Endodermal cell (in vitro differentiated cells): ENCODE data around the gene CWC22. TPM values are rescaled to one million over a fixed set of nuclear protein-coding genes. Genes with fewer than 3 reads are reported as not detected.

Source experiments
- DNase-seq: peaks from one replicate; pipeline ENCODE4 v3.0.0-alpha.2; 2017
- H3K27ac ChIP-seq: 2 replicates; pipeline ENCODE4 v1.5.1; 2013; ENCODE audit warnings: mild to moderate bottlenecking, low read depth, low read length, moderate library complexity
- H3K27me3 ChIP-seq: 2 replicates; pipeline ENCODE4 v1.6.1; 2013; ENCODE audit warnings: mild to moderate bottlenecking, low read length, moderate library complexity; ENCODE audit not compliant: insufficient read depth, control insufficient read depth, poor library complexity, severe bottlenecking
- H3K36me3 ChIP-seq: 2 replicates; pipeline ENCODE4 v1.7.0; 2013; ENCODE audit warnings: mild to moderate bottlenecking, low read length, moderate library complexity; ENCODE audit not compliant: control insufficient read depth, insufficient read depth
- H3K4me1 ChIP-seq: one replicate; pipeline ENCODE4 v1.7.0; 2013; ENCODE audit warnings: low read length; ENCODE audit not compliant: control insufficient read depth, insufficient read depth
- H3K4me3 ChIP-seq: 2 replicates; pipeline ENCODE4 v1.5.1; 2013; ENCODE audit warnings: mild to moderate bottlenecking, low read length, moderate library complexity
- H3K9ac ChIP-seq: 2 replicates; pipeline ENCODE4 v1.6.1; 2013; ENCODE audit warnings: mild to moderate bottlenecking, low read length, moderate library complexity; ENCODE audit not compliant: poor library complexity, severe bottlenecking; ENCODE audit errors: extremely low read depth
- H3K9me3 ChIP-seq: 2 replicates; pipeline ENCODE4 v1.6.1; 2013; ENCODE audit warnings: mild to moderate bottlenecking, low read length, moderate library complexity; ENCODE audit not compliant: control insufficient read depth
- H3K27ac Mint-ChIP-seq: 2 replicates; pipeline ENCODE4 v1.8.0; 2020; ENCODE audit warnings: mixed read lengths
- H3K27me3 Mint-ChIP-seq: 2 replicates; pipeline ENCODE4 v1.8.0; 2021; ENCODE audit warnings: mild to moderate bottlenecking, mixed read lengths; ENCODE audit not compliant: insufficient read depth
- H3K36me3 Mint-ChIP-seq: 2 replicates; pipeline ENCODE4 v1.8.0; 2020; ENCODE audit warnings: low read depth, mixed read lengths
- H3K4me1 Mint-ChIP-seq: 2 replicates; pipeline ENCODE4 v1.8.0; 2020; ENCODE audit warnings: mixed read lengths
- H3K4me3 Mint-ChIP-seq: 2 replicates; pipeline ENCODE4 v1.8.0; 2020; ENCODE audit warnings: mild to moderate bottlenecking, moderate library complexity, mixed read lengths
- H3K9me3 Mint-ChIP-seq: 2 replicates; pipeline ENCODE4 v1.8.0; 2020; ENCODE audit warnings: mild to moderate bottlenecking, mixed read lengths
- CTCF ChIP-seq: fragments of 200-600 bp; sonication (generic); conservative IDR thresholded peaks from 2 replicates; pipeline ENCODE4 v1.5.0; 2021; ENCODE audit warnings: antibody characterized with exemption, mild to moderate bottlenecking
- WGBS, 2 experiments: methylation state at CpG; one replicate each; pipeline versions ENCODE4 v1.1.5 to v1.1.7; 2013; ENCODE audit warnings: missing lambda C conversion rate in 2 of 2, mixed read lengths in 1 of 2; ENCODE audit not compliant: insufficient coverage in 1 of 2, insufficient read length in 1 of 2; 5-methylcytosine and 5-hydroxymethylcytosine counted together
- total RNA-seq, 2 donors: library from RNA; stranded (reverse); fragmentation: NEBNext Ultra II Directional in 1 of 2; extraction: Animal tissue kit (Norgen Biotek cat#: 25700) in 1 of 2; gene quantifications; 2 replicates in 1 of 2; 3 replicates in 1 of 2; pipeline ENCODE4 v1.2.1, GENCODE V29; 2021

The CWC22 gene
- total RNA-seq, 2 donors from 2014 or later = 33.4 to 43.5 TPM

GRCh38 chr2:180004731-180005130 is 2.4 kb downstream of the CWC22 start:
- peaks cover 12% of the 10 kb centered on the region for H3K36me3 ChIP-seq
- no peak overlapping the region for H3K9ac ChIP-seq
- no peaks in the 10 kb centered on the region for H3K4me1 ChIP-seq
- H3K27ac ChIP-seq = no peak overlapping the region
- WGBS, 2 experiments = 83 to 84% methylated on average over 5 of the region's 5 CpGs
- H3K4me3 ChIP-seq = peak overlapping the region; percentile 56
- no peaks in the 10 kb centered on the region for H3K9me3 ChIP-seq
- Mint-ChIP-seq H3K36me3 (peaks cover 19% of the 10 kb centered on the region), H3K4me3 (peak overlapping the region; percentile 91), H3K27ac (no peak overlapping the region), H3K27me3 (no peaks in the 10 kb centered on the region), H3K9me3 (no peaks in the 10 kb centered on the region), H3K4me1 (peaks cover 10% of the 10 kb centered on the region)
- no peak for DNase-seq
- no peaks in the 10 kb centered on the region for H3K27me3 ChIP-seq
- no peak for TF ChIP-seq CTCF

GRCh38 chr2:180003559-180003958 is 3.5 kb downstream of the CWC22 start:
- Histone ChIP-seq H3K9me3 (no peaks in the 10 kb centered on the region), H3K9ac (no peak overlapping the region), H3K27me3 (no peaks in the 10 kb centered on the region), H3K36me3 (peaks cover 15% of the 10 kb centered on the region), H3K4me3 (no peak overlapping the region), H3K27ac (no peak overlapping the region), H3K4me1 (no peaks in the 10 kb centered on the region)
- 88% methylated on average over 2 of the region's 2 CpGs; no CpG with 5 or more reads in 1 of the 2 experiments for WGBS, 2 experiments
- peaks cover 19% of the 10 kb centered on the region for H3K36me3 Mint-ChIP-seq
- H3K4me1 Mint-ChIP-seq = peaks cover 10% of the 10 kb centered on the region
- H3K4me3 Mint-ChIP-seq = no peak overlapping the region
- H3K9me3 Mint-ChIP-seq = no peaks in the 10 kb centered on the region
- no peak for DNase-seq
- TF ChIP-seq CTCF = no peak
- H3K27me3 Mint-ChIP-seq = no peaks in the 10 kb centered on the region
- no peak overlapping the region for H3K27ac Mint-ChIP-seq

- Mint-ChIP-seq H3K4me1 (peaks cover 10% of the 10 kb centered on the region), H3K4me3 (no peak overlapping the region), H3K27ac (no peak overlapping the region), H3K9me3 (no peaks in the 10 kb centered on the region), H3K36me3 (peaks cover 19% of the 10 kb centered on the region), H3K27me3 (no peaks in the 10 kb centered on the region)
- no peak overlapping the region for H3K4me3 ChIP-seq
- no peak overlapping the region for H3K27ac ChIP-seq
- no peaks in the 10 kb centered on the region for H3K27me3 ChIP-seq
- peaks cover 15% of the 10 kb centered on the region for H3K36me3 ChIP-seq
- H3K4me1 ChIP-seq = no peaks in the 10 kb centered on the region
- no peak overlapping the region for H3K9ac ChIP-seq
- no peaks in the 10 kb centered on the region for H3K9me3 ChIP-seq
- 91 to 92% methylated on average over 1 of the region's 1 CpG for WGBS, 2 experiments
- DNase-seq = no peak
- no peak for TF ChIP-seq CTCF
Observed at GRCh38 chr2:180003073-180003472, 4.0 kb downstream of the CWC22 start.
